PFSK-1 (cell line): ENCODE measurements around the gene CREG1.

ENCODE experiments used
- POLR2AphosphoS5 ChIP-seq: IDR thresholded peaks from 2 replicates; pipeline ENCODE4 v1.6.1; 2012; ENCODE audit warnings: low read depth, mild to moderate bottlenecking, control low read depth, low read length, moderate library complexity
- TAF1 ChIP-seq: IDR thresholded peaks from 2 replicates; pipeline ENCODE4 v1.6.1; 2012; ENCODE audit warnings: low read length, control low read depth, borderline replicate concordance; ENCODE audit not compliant: insufficient read depth
- TF ChIP-seq, protein P1 (sequence below), 2 experiments: IDR thresholded peaks; 2 replicates each; pipeline versions ENCODE4 v1.6.1 to v1.8.0; 2011 to 2012; ENCODE audit warnings: low read depth in 2 of 2, low read length in 2 of 2, control low read depth in 1 of 2, inconsistent platforms in 1 of 2, mild to moderate bottlenecking in 1 of 2, moderate library complexity in 1 of 2; ENCODE audit not compliant: insufficient read depth in 1 of 2

- no peak for TF ChIP-seq POLR2AphosphoS5
- no peak for TF ChIP-seq TAF1
- TF ChIP-seq, protein P1, sequence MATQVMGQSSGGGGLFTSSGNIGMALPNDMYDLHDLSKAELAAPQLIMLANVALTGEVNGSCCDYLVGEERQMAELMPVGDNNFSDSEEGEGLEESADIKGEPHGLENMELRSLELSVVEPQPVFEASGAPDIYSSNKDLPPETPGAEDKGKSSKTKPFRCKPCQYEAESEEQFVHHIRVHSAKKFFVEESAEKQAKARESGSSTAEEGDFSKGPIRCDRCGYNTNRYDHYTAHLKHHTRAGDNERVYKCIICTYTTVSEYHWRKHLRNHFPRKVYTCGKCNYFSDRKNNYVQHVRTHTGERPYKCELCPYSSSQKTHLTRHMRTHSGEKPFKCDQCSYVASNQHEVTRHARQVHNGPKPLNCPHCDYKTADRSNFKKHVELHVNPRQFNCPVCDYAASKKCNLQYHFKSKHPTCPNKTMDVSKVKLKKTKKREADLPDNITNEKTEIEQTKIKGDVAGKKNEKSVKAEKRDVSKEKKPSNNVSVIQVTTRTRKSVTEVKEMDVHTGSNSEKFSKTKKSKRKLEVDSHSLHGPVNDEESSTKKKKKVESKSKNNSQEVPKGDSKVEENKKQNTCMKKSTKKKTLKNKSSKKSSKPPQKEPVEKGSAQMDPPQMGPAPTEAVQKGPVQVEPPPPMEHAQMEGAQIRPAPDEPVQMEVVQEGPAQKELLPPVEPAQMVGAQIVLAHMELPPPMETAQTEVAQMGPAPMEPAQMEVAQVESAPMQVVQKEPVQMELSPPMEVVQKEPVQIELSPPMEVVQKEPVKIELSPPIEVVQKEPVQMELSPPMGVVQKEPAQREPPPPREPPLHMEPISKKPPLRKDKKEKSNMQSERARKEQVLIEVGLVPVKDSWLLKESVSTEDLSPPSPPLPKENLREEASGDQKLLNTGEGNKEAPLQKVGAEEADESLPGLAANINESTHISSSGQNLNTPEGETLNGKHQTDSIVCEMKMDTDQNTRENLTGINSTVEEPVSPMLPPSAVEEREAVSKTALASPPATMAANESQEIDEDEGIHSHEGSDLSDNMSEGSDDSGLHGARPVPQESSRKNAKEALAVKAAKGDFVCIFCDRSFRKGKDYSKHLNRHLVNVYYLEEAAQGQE (IDR thresholded peaks at IDR 0.05; ENCODE audit: insufficient read depth in 1 of 2, low read depth in 2 of 2, low read length in 2 of 2), result no peak
These were observed 28.9 kb downstream of the CREG1 start for GRCh38 chr1:167524651-167525050.
